AG09309 (cell line): Measurements from ENCODE around the gene LRRC25.
"Not testable (repeated sequence)": the region's sequence is repeated elsewhere in the genome, so short reads cannot be mapped to it uniquely, and the experiment has no call there.

Source experiments
- DNase-seq: peaks from one replicate; pipeline ENCODE4 v3.0.0-alpha.2; 2010; ENCODE audit warnings: low read depth
- H3K4me3 ChIP-seq: 2 replicates; pipeline ENCODE4 v1.5.1; 2011; ENCODE audit warnings: mild to moderate bottlenecking, low read depth, low read length, moderate library complexity; ENCODE audit not compliant: control insufficient read depth
- CTCF ChIP-seq: IDR thresholded peaks from 2 replicates; pipeline ENCODE4 v1.5.1; 2011; ENCODE audit warnings: mild to moderate bottlenecking, low read depth, low read length, inconsistent platforms; ENCODE audit not compliant: insufficient read depth, control insufficient read depth; ENCODE audit errors: missing control alignments

Gene LRRC25

DNA sequence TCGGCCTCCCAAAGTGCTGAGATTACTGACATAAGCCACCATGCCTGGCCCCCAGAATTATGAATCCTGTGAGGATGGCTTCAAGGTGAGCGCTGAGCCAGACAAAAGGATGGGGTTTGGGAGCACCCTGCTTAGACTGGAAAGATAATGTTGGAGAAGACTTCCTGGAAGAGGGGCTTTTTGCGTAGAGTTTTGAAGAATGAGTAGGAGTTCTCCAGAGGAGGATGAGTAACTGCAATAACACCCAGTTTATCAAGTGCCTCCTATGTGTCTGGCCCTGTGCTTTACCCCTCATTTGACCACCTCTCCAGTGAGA, 12.1 kb downstream of the LRRC25 start:
- no peak overlapping the region for H3K4me3 ChIP-seq
- TF ChIP-seq CTCF, result no peak
- DNase-seq, result no peak

DNA sequence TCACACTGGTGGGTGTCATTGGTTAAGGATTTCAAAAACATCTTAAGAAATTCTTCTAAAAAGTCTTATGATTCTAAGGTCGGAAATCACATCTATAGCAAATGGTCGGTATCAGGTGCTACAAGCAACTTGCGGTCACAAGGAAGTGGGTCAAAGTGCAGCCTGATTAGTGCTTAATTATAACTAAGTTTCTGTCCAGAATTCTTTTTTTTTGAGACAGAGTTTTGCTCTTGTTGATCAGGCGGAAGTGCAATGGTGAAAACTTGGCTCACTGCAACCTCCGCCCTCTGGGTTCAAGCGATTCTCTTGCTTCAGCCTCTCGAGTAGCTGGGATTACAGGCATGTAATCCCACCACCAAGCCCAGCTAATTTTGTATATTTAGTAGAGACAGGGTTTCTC, 12.6 kb downstream of the LRRC25 start:
- DNase-seq, result no peak
- TF ChIP-seq CTCF, result no peak

GRCh38 chr19:18383622-18384021, 13.8 kb downstream of the LRRC25 start:
- DNase-seq, H3K4me3 ChIP-seq: not testable (repeated sequence)

More for the DNA sequence above, 12.6 kb downstream of the LRRC25 start:
- no peak overlapping the region for H3K4me3 ChIP-seq

- DNase-seq, result no peak
- TF ChIP-seq CTCF, result no peak
- no peak overlapping the region for H3K4me3 ChIP-seq
Measured at GRCh38 chr19:18380843-18381242, 16.6 kb downstream of the LRRC25 start.

GRCh38 chr19:18379803-18380747, 17.3 kb downstream of the LRRC25 start:
- DNase-seq, result no peak
- no peak for TF ChIP-seq CTCF
- H3K4me3 ChIP-seq, result no peak overlapping the region

DNA sequence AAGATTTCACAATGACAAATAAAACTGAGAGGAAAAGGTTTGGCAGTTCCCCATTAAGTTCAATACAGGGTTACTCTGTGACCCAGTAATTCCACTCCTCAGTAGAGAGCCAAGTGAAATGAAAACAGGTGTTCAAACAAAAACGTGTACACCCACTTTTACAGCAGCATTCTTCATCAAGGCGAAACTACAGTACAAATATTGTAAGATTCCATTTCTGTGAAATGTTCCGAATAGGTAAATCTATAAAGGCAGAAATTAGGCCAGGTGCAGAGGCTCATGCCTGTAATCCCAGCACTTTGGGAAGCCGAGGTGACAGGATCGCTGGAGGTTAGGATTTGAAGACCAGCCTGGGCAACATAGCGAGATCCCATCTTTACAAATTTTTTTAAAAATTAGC, 20.4 kb downstream of the LRRC25 start:
- TF ChIP-seq CTCF, result no peak
- DNase-seq, result no peak
- H3K4me3 ChIP-seq, result no peak overlapping the region

DNA sequence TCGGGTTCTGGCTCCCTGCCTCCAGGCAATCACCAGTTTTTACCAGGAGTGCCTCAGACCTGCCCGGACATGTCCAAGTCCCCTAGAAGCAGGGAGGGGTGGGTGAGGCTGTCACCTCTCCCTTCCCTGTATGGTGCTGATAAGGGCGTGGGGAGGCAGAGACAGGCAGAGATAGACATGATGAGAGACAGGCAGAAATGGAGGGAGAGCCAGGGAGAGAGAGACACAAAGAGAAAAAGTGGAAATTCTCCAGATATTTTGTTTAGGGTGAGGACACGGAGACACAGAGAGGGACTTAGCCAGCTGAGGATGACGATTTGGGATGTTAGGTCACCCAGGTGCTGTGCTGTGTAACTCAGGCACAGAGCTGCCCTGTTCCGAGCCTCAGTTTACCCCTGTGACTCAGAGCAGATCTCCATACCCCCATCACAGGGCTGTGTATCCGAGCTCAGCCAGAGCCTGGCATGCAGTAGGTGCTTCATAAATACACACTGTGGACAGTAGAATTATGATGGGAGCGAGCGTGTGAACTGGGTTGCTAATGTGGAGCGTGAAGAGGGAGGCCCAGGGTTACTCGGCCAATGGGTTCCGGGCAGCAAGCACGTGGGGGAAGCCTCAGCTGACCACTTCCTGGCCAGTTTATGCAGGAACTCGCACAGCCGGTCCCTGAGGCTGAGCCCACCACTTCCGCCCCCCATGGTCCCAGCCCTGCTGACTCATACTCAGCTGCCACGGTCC, 23.4 kb downstream of the LRRC25 start:
- no peak for TF ChIP-seq CTCF
- DNase-seq, result peak; percentile 90
- H3K4me3 ChIP-seq, result no peak overlapping the region
